Testis (tissue), 3 donors: ENCODE results near the gene ETS2. TPM values are rescaled to one million over a fixed set of nuclear protein-coding genes. Genes with fewer than 3 reads are reported as not detected.

Experiments used
- DNase-seq: peaks from one replicate; pipeline ENCODE4 v3.0.0-alpha.2; 2019
- H3K27ac ChIP-seq, 2 donors: fragments of 200-600 bp; sonication (generic); one replicate each; pipeline ENCODE4 v1.5.1; 2019
- H3K27me3 ChIP-seq: fragments of 200-600 bp; sonication (generic); one replicate; pipeline ENCODE4 v1.5.1; 2019
- H3K36me3 ChIP-seq: fragments of 200-600 bp; sonication (generic); one replicate; pipeline ENCODE4 v1.5.1; 2017; ENCODE audit warnings: low read depth; ENCODE audit errors: missing control alignments
- H3K4me1 ChIP-seq: fragments of 200-600 bp; sonication (generic); one replicate; pipeline ENCODE4 v1.5.1; 2019
- H3K4me3 ChIP-seq, 2 donors: fragments of 200-600 bp; sonication (generic); one replicate each; pipeline ENCODE4 v1.5.1; 2017 to 2019
- H3K9me3 ChIP-seq: fragments of 200-600 bp; sonication (generic); one replicate; pipeline ENCODE4 v1.5.1; 2017
- CTCF ChIP-seq, 3 experiments: fragments of 450-650 bp in 2 of 3; fragments of 200-600 bp in 1 of 3; sonication (generic) in 1 of 3; IDR thresholded peaks; one replicate each; pipeline ENCODE4 v1.5.1; 2016 to 2019; ENCODE audit warnings: antibody characterized with exemption in 3 of 3, mild to moderate bottlenecking in 2 of 3, moderate library complexity in 1 of 3
- POLR2A ChIP-seq: fragments of 450-650 bp; IDR thresholded peaks from one replicate; pipeline ENCODE4 v1.6.1; 2017; ENCODE audit warnings: antibody characterized with exemption, mild to moderate bottlenecking, moderate library complexity
- WGBS, 2 donors: methylation state at CpG; one replicate each; pipeline ENCODE4 v1.1.5; 2018; 5-methylcytosine and 5-hydroxymethylcytosine counted together
- intact Hi-C: fragments of 100-400 bp; cut with DNase I; formaldehyde crosslinking; loops from one replicate; pipeline ENCODE4 v1.15.1; 2023; ENCODE audit warnings: low total_unique reads
- polyA plus RNA-seq: library from polyadenylated mRNA; stranded (reverse); fragments of 350-450 nt; fragmentation: Illumina TruSeq; extraction: RNeasy Lipid Tissue Mini Kit (QIAGEN cat#74804); gene quantifications from one replicate; pipeline ENCODE4 v1.2.3, GENCODE V29; 2014; ENCODE audit warnings: low read depth, low replicate concordance; ENCODE audit not compliant: insufficient read depth
- total RNA-seq, 2 donors: library from RNA; depleted of rRNA; stranded (reverse); fragments of >200 nt; gene quantifications; one replicate each; pipeline ENCODE4 v1.2.3, GENCODE V29; 2016

Gene ETS2
- total and polyA plus RNA-seq, 3 donors from 2014 or later = 13.3 to 19.8 (median 16.2) TPM

- Histone ChIP-seq H3K9me3 (no peaks in the 10 kb centered on the region), H3K4me1 (no peaks in the 10 kb centered on the region), H3K27me3 (no peaks in the 10 kb centered on the region), H3K27ac (no peak overlapping the region), H3K36me3 (no peaks in the 10 kb centered on the region), H3K4me3 (no peak overlapping the region)
- 94% methylated on average over 17 of the region's 17 CpGs for WGBS, 2 donors
- intact Hi-C loops = no loop called here
- DNase-seq = no peak
- TF ChIP-seq CTCF (IDR thresholded peaks at IDR 0.05) (no peak), POLR2A (no peak)
These were observed 34.9 kb downstream of the ETS2 start for GRCh38 chr21:38840456-38841300.

- Histone ChIP-seq H3K27ac (no peak overlapping the region), H3K27me3 (no peaks in the 10 kb centered on the region), H3K4me3 (no peak overlapping the region), H3K9me3 (no peaks in the 10 kb centered on the region), H3K36me3 (no peaks in the 10 kb centered on the region), H3K4me1 (no peaks in the 10 kb centered on the region)
- intact Hi-C loops = no loop called here
- TF ChIP-seq POLR2A (no peak), CTCF (IDR thresholded peaks at IDR 0.05) (no peak)
- 98 to 100% methylated on average over 2 of the region's 2 CpGs for WGBS, 2 donors
- DNase-seq = no peak
These were observed 35.7 kb downstream of the ETS2 start for GRCh38 chr21:38841472-38841871.

GRCh38 chr21:38842079-38842478 is 36.4 kb downstream of the ETS2 start:
- Histone ChIP-seq H3K4me1 (no peaks in the 10 kb centered on the region), H3K9me3 (no peaks in the 10 kb centered on the region), H3K36me3 (no peaks in the 10 kb centered on the region), H3K27ac (no peak overlapping the region), H3K27me3 (no peaks in the 10 kb centered on the region), H3K4me3 (no peak overlapping the region)
- intact Hi-C loops = no loop called here
- WGBS, 2 donors = 59 to 63% methylated on average over 4 of the region's 4 CpGs
- TF ChIP-seq CTCF (IDR thresholded peaks at IDR 0.05) = no peak
- TF ChIP-seq POLR2A = no peak
- no peak for DNase-seq

GRCh38 chr21:38843379-38843778 is 37.6 kb downstream of the ETS2 start:
- no peaks in the 10 kb centered on the region for H3K4me1 ChIP-seq
- intact Hi-C loops = no loop called here
- TF ChIP-seq POLR2A (no peak), CTCF (IDR thresholded peaks at IDR 0.05) (no peak)
- no peaks in the 10 kb centered on the region for H3K27me3 ChIP-seq
- H3K9me3 ChIP-seq = no peaks in the 10 kb centered on the region
- H3K36me3 ChIP-seq = no peaks in the 10 kb centered on the region
- H3K27ac ChIP-seq = no peak overlapping the region
- no peak for DNase-seq
- no peak overlapping the region for H3K4me3 ChIP-seq
- 90 to 93% methylated on average over 5 of the region's 5 CpGs for WGBS, 2 donors
